RWPE1 (cell line): ENCODE results near the gene PLOD2.

Experiments
- CTCF ChIA-PET: fragments of 350-600 bp; sonication (Branson Sonifier 250); formaldehyde crosslinking; extraction: SDS; loops from one replicate; lab custom pipeline; 2021; lab: Yijun Ruan, JAX
- POLR2A ChIA-PET: fragments of 400-600 bp; formaldehyde crosslinking; extraction: SDS; loops from one replicate; lab custom pipeline; 2020; ENCODE audit warnings: antibody characterized with exemption; ENCODE audit not compliant: low non-redundant PET; lab: Yijun Ruan, JAX
- DNase-seq: peaks from one replicate; pipeline ENCODE4 v3.0.0; 2012; ENCODE audit warnings: low spot score
- H3K27ac ChIP-seq: fragments of 450-650 bp; 2 replicates; pipeline ENCODE4 v1.5.1; 2017
- CTCF ChIP-seq: fragments of 450-650 bp; conservative IDR thresholded peaks from 2 replicates; pipeline ENCODE4 v1.5.1; 2017; ENCODE audit warnings: low read depth, mild to moderate bottlenecking

The PLOD2 gene

GRCh38 chr3:146071632-146072031, 89.4 kb downstream of the PLOD2 start:
- ChIA-PET CTCF (interaction anchor here (0.8 kb wide), 1 partner anchor 255 kb away, joined by 5 read pairs; no protein-coding TSS in a partner anchor), POLR2A (no interaction called here)
- DNase-seq = no peak
- TF ChIP-seq CTCF = no peak
- H3K27ac ChIP-seq = no peak overlapping the region

- POLR2A ChIA-PET = no interaction called here
- CTCF ChIA-PET = no interaction called here
- no peak for TF ChIP-seq CTCF
- peak; percentile 22 for DNase-seq
- H3K27ac ChIP-seq = no peak overlapping the region
Observed at GRCh38 chr3:146067048-146067447, 93.9 kb downstream of the PLOD2 start.

GRCh38 chr3:146065573-146066006, 95.4 kb downstream of the PLOD2 start:
- ChIA-PET POLR2A (interaction anchor here (0.7 kb wide), 1 partner anchor 38 kb away, joined by 3 read pairs; no protein-coding TSS in a partner anchor), CTCF (interaction anchor here (0.5 to 2.4 kb wide), 12 partner anchors 26 to 1511 kb away, joined by 3 to 42 read pairs (median 4); no protein-coding TSS in a partner anchor)
- DNase-seq = no peak
- no peak overlapping the region for H3K27ac ChIP-seq
- TF ChIP-seq CTCF = peak; percentile 72

GRCh38 chr3:146058241-146058640, 102.7 kb downstream of the PLOD2 start:
- no peak for TF ChIP-seq CTCF
- CTCF ChIA-PET = interaction anchor here (0.5 kb wide), 1 partner anchor 878 kb away, joined by 3 read pairs; no protein-coding TSS in a partner anchor
- DNase-seq = no peak
- POLR2A ChIA-PET = no interaction called here
- H3K27ac ChIP-seq = no peak overlapping the region

GRCh38 chr3:146052791-146053310, 108.1 kb downstream of the PLOD2 start:
- CTCF ChIA-PET = interaction anchor here (0.9 kb wide), 1 partner anchor 28 kb away, joined by 3 read pairs; no protein-coding TSS in a partner anchor
- POLR2A ChIA-PET = interaction anchor here (0.6 kb wide), 1 partner anchor 30 kb away, joined by 3 read pairs; no protein-coding TSS in a partner anchor
- H3K27ac ChIP-seq = no peak overlapping the region
- no peak for TF ChIP-seq CTCF
- no peak for DNase-seq

- ChIA-PET CTCF (no interaction called here), POLR2A (no interaction called here)
- TF ChIP-seq CTCF = no peak
- no peak overlapping the region for H3K27ac ChIP-seq
- no peak for DNase-seq
Observed at GRCh38 chr3:146052056-146052790, 108.8 kb downstream of the PLOD2 start.
